ENCODE measurements around the gene TPCN2. TPM values are rescaled to one million over a fixed set of nuclear protein-coding genes. Genes with fewer than 3 reads are reported as not detected.

Gene TPCN2
- total and polyA plus RNA-seq, 2 of the 8 experiments (the other 6 are each of a cell fraction or from before 2014, with no cell fraction given), result 9.7 to 18.6 TPM

GRCh38 chr11:69104212-69104855 is 55.6 kb downstream of the TPCN2 start:
- Histone ChIP-seq H2BK5ac (ENCODE audit: low read depth, low read length) (no peak overlapping the region), H3K23me2 (ENCODE audit: low read depth, low read length) (no peaks in the 10 kb centered on the region), H3K4ac (replicated peaks; ENCODE audit: insufficient read length, low read depth, low read length) (no peak overlapping the region), H3K27me3 (replicated peaks in 1 of 4; ENCODE audit: control insufficient read depth in 3 of 4, extremely low read depth in 1 of 4, insufficient read depth in 3 of 4, low read length in 3 of 4) (no peaks in the 10 kb centered on the region; a peak in 1 of 7 replicates), H2BK12ac (ENCODE audit: low read depth, low read length) (no peak overlapping the region), H3K56ac (replicated peaks; ENCODE audit: insufficient read length, low read depth, low read length) (no peak overlapping the region), H3K23ac (ENCODE audit: insufficient read length) (no peak overlapping the region), H2AFZ (ENCODE audit: low read length) (no peak overlapping the region), H2BK20ac (ENCODE audit: low read length) (no peak overlapping the region), H3K4me2 (ENCODE audit: insufficient read depth in 1 of 2, low read depth in 2 of 2, low read length in 2 of 2) (no peak overlapping the region), H2BK120ac (replicated peaks; ENCODE audit: low read depth, low read length) (no peak overlapping the region), H4K91ac (replicated peaks; ENCODE audit: insufficient read length, low read length) (no peak overlapping the region), H3K79me2 (ENCODE audit: control insufficient read depth in 1 of 2, insufficient read depth in 2 of 2, low read length in 2 of 2) (no peaks in the 10 kb centered on the region), H2AK5ac (ENCODE audit: low read depth, low read length) (no peak overlapping the region), H4K5ac (ENCODE audit: insufficient read length, low read depth, low read length) (no peak overlapping the region), H3K36me3 (ENCODE audit: control insufficient read depth in 2 of 4, insufficient read depth in 4 of 4, low read length in 3 of 4) (no peaks in the 10 kb centered on the region), H3K4me1 (replicated peaks in 1 of 4; ENCODE audit: control insufficient read depth in 3 of 4, insufficient read depth in 4 of 4, low read length in 3 of 4) (peaks cover 0 to 11% (median 3%) of the 10 kb centered on the region in 4 experiments; a peak in 4 of 7 replicates), H3K9me3 (ENCODE audit: insufficient read depth in 2 of 2, low read depth in 1 of 2, low read length in 1 of 2) (peaks cover 0 to 5% of the 10 kb centered on the region in 2 experiments; a peak in 1 of 4 replicates), H3K18ac (ENCODE audit: extremely low read depth, low read length) (no peak overlapping the region), H3K4me3 (ENCODE audit: extremely low read depth in 1 of 4, insufficient read depth in 2 of 4, low read depth in 3 of 4, low read length in 4 of 4) (no peak overlapping the region), H4K8ac (ENCODE audit: extremely low read depth, insufficient read depth, low read length) (no peak overlapping the region), H3K79me1 (ENCODE audit: low read depth, low read length) (no peaks in the 10 kb centered on the region), H3K14ac (ENCODE audit: insufficient read length) (no peak overlapping the region), H3K27ac (ENCODE audit: low read depth, low read length) (no peak overlapping the region), H3K9ac (replicated peaks in 1 of 4; ENCODE audit: extremely low read depth in 1 of 4, low read depth in 3 of 4, low read length in 3 of 4) (no peak overlapping the region), H4K20me1 (replicated peaks in 1 of 2; ENCODE audit: control insufficient read depth in 1 of 2, insufficient read depth in 2 of 2, low read length in 2 of 2) (peaks cover 0 to 2% of the 10 kb centered on the region in 2 experiments), H2BK15ac (ENCODE audit: low read length) (no peak overlapping the region)
- no peak for TF ChIP-seq KDM5A (IDR thresholded peaks at IDR 0.05; ENCODE audit: low read length)
- TF ChIP-seq MAX (IDR thresholded peaks at IDR 0.05), result no peak
- TF ChIP-seq TEAD4 (IDR thresholded peaks at IDR 0.05; ENCODE audit: low read depth, low read length), result no peak
- TF ChIP-seq ZNF274 (IDR thresholded peaks at IDR 0.05; ENCODE audit: borderline replicate concordance, extremely low read depth, low read length), result no peak
- no peak for TF ChIP-seq RFX5 (IDR thresholded peaks at IDR 0.05; ENCODE audit: borderline replicate concordance, low read depth, low read length)
- DNase-seq (ENCODE audit: low read depth in 1 of 2, low spot score in 2 of 2) (no peak), FAIRE-seq (no peak)
- POLR2A ChIA-PET (ENCODE audit: partially characterized antibody), result interaction anchor here (0.9 kb wide), 1 partner anchor 17 kb away, joined by 3 read pairs; no protein-coding TSS in a partner anchor
- CTCF ChIA-PET (ENCODE audit: partially characterized antibody), result interaction anchor here (1.1 to 5.9 kb wide), 5 partner anchors 14 to 554 kb away, joined by 3 to 21 read pairs (median 4); partner anchors contain the start of gene MYEOV
- 84% methylated on average over 13 of the region's 14 CpGs; no CpG with 5 or more reads in 1 of the 2 experiments for WGBS, 2 experiments (ENCODE audit: extremely low coverage in 1 of 2, insufficient coverage in 1 of 2, insufficient read length in 1 of 2, insufficient replicate concordance in 2 of 2, low coverage in 1 of 2, low lambda C conversion rate in 2 of 2, missing lambda C conversion rate in 1 of 2)
